Measurements from ENCODE around the gene CTNNA1. TPM values are rescaled to one million over a fixed set of nuclear protein-coding genes. Genes with fewer than 3 reads are reported as not detected.

Gene CTNNA1
- total and polyA plus RNA-seq, 9 of the 15 experiments (the other 6 are each of a cell fraction or from before 2014, with no cell fraction given), result 29.6 to 117 (median 89.1) TPM

DNA sequence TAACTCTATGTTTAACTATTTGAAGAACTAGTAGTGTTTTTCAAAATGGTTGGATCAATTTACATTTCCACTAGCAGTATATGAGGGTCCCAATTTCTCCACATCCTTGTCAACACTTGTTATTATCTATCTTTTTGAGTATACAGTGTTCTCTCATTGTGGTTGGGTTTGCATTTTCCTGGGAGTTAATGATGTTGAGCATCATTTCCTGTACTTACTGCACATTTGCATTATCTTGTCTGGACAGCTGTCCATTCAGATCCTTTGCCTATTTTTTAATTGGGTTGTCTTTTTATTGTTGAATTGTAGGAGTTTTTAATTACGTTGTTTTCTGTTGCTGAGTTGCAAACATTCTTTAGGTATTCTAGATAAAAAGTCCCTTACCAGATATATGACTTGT lies 225.4 kb downstream of the CTNNA1 start (continued):
- TF ChIP-seq, protein P1, sequence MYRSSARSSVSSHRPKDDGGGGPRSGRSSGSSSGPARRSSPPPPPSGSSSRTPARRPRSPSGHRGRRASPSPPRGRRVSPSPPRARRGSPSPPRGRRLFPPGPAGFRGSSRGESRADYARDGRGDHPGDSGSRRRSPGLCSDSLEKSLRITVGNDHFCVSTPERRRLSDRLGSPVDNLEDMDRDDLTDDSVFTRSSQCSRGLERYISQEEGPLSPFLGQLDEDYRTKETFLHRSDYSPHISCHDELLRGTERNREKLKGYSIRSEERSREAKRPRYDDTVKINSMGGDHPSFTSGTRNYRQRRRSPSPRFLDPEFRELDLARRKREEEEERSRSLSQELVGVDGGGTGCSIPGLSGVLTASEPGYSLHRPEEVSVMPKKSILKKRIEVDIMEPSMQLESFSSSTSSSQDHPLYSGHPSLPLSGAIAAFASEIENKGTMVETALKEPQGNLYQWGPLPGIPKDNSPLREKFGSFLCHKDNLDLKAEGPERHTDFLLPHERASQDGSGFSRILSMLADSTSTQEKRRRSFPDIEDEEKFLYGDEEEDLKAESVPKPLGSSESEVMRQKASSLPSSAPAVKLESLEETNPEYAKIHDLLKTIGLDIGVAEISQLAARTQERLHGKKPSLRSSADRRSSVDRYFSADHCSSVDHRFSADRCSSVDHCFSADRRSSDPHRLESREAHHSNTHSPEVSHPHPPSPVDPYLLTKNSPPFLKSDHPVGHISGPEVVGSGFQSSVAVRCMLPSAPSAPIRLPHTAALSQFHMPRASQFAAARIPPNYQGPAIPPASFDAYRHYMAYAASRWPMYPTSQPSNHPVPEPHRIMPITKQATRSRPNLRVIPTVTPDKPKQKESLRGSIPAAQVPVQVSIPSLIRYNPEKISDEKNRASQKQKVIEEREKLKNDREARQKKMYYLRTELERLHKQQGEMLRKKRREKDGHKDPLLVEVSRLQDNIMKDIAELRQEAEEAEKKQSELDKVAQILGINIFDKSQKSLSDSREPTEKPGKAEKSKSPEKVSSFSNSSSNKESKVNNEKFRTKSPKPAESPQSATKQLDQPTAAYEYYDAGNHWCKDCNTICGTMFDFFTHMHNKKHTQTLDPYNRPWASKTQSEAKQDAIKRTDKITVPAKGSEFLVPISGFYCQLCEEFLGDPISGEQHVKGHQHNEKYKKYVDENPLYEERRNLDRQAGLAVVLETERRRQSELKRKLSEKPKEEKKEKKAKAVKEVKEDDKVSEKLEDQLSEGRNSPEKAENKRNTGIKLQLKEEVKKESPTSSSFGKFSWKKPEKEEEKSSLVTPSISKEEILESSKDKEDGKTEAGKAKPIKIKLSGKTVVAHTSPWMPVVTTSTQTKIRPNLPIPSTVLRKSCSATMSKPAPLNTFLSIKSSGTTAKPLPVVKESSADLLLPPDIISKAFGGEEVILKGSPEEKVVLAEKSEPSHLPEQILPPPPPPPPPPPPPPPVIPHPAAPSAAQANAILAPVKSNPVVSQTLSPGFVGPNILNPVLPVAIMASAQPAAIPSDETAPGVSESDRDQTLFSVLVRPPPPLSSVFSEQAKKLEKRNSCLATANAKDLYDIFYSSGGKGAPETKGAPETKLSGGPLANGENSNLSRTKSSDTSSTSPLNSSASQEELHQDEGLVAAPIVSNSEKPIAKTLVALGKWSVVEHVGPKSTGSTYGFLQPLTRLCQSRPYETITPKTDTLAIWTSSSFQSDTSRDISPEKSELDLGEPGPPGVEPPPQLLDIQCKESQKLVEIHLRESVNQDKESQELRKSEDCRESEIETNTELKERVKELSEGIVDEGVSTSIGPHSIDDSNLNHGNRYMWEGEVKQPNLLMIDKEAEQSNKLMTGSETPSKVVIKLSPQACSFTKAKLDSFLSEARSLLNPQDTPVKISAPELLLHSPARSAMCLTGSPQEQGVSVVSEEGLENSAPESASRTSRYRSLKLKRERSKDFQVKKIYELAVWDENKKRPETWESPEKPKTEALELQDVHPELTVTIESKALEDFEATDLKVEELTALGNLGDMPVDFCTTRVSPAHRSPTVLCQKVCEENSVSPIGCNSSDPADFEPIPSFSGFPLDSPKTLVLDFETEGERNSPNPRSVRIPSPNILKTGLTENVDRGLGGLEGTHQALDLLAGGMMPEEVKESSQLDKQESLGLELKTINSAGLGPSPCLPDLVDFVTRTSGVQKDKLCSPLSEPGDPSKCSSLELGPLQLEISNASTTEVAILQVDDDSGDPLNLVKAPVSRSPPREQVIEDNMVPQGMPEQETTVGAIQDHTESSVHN (IDR thresholded peaks at IDR 0.05; ENCODE audit: borderline replicate concordance in 1 of 2, low read depth in 1 of 2), result no peak
- TF ChIP-seq TGIF2 (CRISPR knock-in tag; IDR thresholded peaks at IDR 0.05), result no peak
- no peak for TF ChIP-seq MYBL2 (IDR thresholded peaks at IDR 0.05; ENCODE audit: low read depth)
- TF ChIP-seq MYBL2 (CRISPR knock-in tag; IDR thresholded peaks at IDR 0.05; ENCODE audit: borderline replicate concordance), result no peak
- no peak for TF ChIP-seq EP400 (IDR thresholded peaks at IDR 0.05)
- TF ChIP-seq, protein P2, sequence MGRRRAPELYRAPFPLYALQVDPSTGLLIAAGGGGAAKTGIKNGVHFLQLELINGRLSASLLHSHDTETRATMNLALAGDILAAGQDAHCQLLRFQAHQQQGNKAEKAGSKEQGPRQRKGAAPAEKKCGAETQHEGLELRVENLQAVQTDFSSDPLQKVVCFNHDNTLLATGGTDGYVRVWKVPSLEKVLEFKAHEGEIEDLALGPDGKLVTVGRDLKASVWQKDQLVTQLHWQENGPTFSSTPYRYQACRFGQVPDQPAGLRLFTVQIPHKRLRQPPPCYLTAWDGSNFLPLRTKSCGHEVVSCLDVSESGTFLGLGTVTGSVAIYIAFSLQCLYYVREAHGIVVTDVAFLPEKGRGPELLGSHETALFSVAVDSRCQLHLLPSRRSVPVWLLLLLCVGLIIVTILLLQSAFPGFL (CRISPR knock-in tag; IDR thresholded peaks at IDR 0.05), result no peak
- 0 out of 2 replicates have a peak, but pooled peaks have one; percentile 38 for TF ChIP-seq ZNF24 (IDR thresholded peaks at IDR 0.05)

All from K562 (cell line).